ENCODE results near the gene TFAP2D.

DNA sequence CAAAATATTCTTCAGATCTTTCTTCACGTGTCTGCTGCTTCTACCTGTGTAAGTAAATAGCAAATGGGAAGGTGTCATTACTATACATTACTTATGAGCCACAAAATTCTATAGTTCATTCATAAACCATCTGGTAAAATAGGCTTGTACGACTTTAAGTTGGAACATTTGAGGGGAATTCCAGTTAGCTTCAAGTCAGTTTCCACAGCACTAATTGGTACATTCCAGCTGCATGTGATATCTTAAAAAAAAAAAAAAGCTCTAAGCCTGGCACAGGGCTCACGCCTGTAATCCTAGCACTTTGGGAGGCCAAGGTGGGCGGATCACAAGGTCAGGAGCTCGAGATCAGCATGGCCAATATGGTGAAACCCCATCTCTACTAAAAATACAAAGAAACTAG, 82.2 kb downstream of the TFAP2D start:
- TF ChIP-seq, protein P1, sequence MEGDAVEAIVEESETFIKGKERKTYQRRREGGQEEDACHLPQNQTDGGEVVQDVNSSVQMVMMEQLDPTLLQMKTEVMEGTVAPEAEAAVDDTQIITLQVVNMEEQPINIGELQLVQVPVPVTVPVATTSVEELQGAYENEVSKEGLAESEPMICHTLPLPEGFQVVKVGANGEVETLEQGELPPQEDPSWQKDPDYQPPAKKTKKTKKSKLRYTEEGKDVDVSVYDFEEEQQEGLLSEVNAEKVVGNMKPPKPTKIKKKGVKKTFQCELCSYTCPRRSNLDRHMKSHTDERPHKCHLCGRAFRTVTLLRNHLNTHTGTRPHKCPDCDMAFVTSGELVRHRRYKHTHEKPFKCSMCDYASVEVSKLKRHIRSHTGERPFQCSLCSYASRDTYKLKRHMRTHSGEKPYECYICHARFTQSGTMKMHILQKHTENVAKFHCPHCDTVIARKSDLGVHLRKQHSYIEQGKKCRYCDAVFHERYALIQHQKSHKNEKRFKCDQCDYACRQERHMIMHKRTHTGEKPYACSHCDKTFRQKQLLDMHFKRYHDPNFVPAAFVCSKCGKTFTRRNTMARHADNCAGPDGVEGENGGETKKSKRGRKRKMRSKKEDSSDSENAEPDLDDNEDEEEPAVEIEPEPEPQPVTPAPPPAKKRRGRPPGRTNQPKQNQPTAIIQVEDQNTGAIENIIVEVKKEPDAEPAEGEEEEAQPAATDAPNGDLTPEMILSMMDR (IDR thresholded peaks at IDR 0.05; ENCODE audit: borderline replicate concordance, extremely low read depth, low read length, poor library complexity, severe bottlenecking) = no peak
- TF ChIP-seq EZH2 (IDR thresholded peaks at IDR 0.05; ENCODE audit: borderline replicate concordance, low read depth, low read length, severe bottlenecking) = no peak

Measured in DND-41 (cell line).